ENCODE results near the gene SATB2. TPM values are rescaled to one million over a fixed set of nuclear protein-coding genes. Genes with fewer than 3 reads are reported as not detected.
A peak's percentile ranks its signal among the peaks of the same experiment; 100 is the strongest.

The SATB2 gene
- total and polyA plus RNA-seq, 2 donors from 2014 or later = 1.3 to 17.5 TPM

DNA sequence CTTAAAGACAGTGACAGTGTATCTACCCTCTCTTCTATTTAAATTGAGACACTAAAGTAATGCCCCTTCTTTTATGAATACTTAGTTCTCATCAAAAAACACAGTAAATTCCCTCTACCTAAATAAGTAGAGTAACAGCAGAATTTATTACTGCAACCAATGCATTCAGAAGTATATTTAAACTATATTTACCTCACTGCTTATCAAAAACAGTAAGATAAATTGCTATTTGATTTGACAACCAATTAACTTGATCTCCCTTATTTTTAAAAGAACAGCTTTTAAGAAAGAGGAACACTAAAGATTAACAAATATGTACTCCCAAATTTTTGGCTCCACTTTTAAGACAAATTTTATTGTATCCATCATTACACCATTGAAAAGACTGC lies 4.8 kb downstream of the SATB2 start:
- no peak overlapping the region for H3K27ac ChIP-seq (ENCODE audit: low read depth in 2 of 2, low read length in 2 of 2)
- H3K27me3 ChIP-seq (ENCODE audit: control insufficient read depth, insufficient read depth, low read length) = peaks cover 33% of the 10 kb centered on the region
- no peaks in the 10 kb centered on the region for H3K9me3 ChIP-seq (ENCODE audit: control insufficient read depth in 2 of 3, insufficient read depth in 1 of 3, low read length in 3 of 3)
- FAIRE-seq = no peak
- no peak for DNase-seq
- intact Hi-C loops (cut with DNase I) = no loop called here
- H3K4me3 ChIP-seq (ENCODE audit: low read length in 3 of 3) = no peak overlapping the region
- H3K9ac ChIP-seq (ENCODE audit: low read length in 3 of 3) = no peak overlapping the region
- TF ChIP-seq CTCF (IDR thresholded peaks at IDR 0.05; ENCODE audit: borderline replicate concordance, extremely low read depth, insufficient read depth) = no peak
- peaks cover 0 to 4% (median 3%) of the 10 kb centered on the region in 3 donors for H3K4me1 ChIP-seq (ENCODE audit: control insufficient read depth in 2 of 3, insufficient read depth in 2 of 3, low read depth in 1 of 3, low read length in 3 of 3)
- no peaks in the 10 kb centered on the region for H3K36me3 ChIP-seq (ENCODE audit: control insufficient read depth in 2 of 3, insufficient read depth in 3 of 3, low read length in 3 of 3)

DNA sequence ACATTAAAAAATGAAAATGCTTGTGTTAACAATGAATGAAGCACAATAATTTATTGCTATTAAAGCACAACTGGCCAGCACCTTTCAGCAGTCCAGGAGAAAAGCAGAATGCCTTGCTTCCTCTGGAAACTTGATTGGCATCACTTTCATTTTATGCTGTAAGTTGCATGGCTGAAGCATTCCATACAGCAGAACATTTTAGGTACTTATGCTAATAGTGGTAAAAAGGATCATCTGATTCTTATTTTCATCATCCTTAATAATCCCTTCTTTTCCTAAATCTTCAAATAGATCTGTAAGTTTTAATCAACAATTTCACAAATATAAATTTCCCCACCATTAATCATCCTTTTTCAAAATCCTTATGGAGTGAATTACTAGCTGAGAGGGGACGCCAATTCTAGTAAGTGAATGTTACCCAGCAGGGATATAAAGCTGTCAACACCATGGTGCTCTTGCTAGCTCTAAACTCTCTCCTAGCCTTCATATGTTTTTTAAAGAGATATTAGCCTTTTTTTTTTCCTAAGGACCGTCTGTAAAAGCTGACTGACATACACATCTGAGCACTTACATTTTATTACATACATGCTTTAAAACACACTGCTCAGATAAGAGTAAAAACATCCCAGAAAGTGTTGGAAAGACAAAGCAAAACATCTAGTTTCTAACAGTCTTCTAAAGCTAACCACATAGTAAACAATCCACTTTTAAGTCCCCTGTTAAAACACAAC lies 5.3 kb downstream of the SATB2 start:
- no peak for FAIRE-seq
- Histone ChIP-seq H3K27me3 (ENCODE audit: control insufficient read depth, insufficient read depth, low read length) (peaks cover 33% of the 10 kb centered on the region), H3K36me3 (ENCODE audit: control insufficient read depth in 2 of 3, insufficient read depth in 3 of 3, low read length in 3 of 3) (no peaks in the 10 kb centered on the region), H3K9ac (ENCODE audit: low read length in 3 of 3) (no peak overlapping the region), H3K4me1 (ENCODE audit: control insufficient read depth in 2 of 3, insufficient read depth in 2 of 3, low read depth in 1 of 3, low read length in 3 of 3) (peaks cover 0 to 4% (median 3%) of the 10 kb centered on the region in 3 donors), H3K4me3 (ENCODE audit: low read length in 3 of 3) (no peak overlapping the region), H3K27ac (ENCODE audit: low read depth in 2 of 2, low read length in 2 of 2) (no peak overlapping the region), H3K9me3 (ENCODE audit: control insufficient read depth in 2 of 3, insufficient read depth in 1 of 3, low read length in 3 of 3) (no peaks in the 10 kb centered on the region)
- intact Hi-C loops (cut with DNase I) = no loop called here
- peak in 1 of 5 donors; percentile 2 for DNase-seq
- TF ChIP-seq CTCF (IDR thresholded peaks at IDR 0.05; ENCODE audit: borderline replicate concordance, extremely low read depth, insufficient read depth) = no peak

- Histone ChIP-seq H3K9ac (ENCODE audit: low read length in 3 of 3) (no peak overlapping the region), H3K9me3 (ENCODE audit: control insufficient read depth in 2 of 3, insufficient read depth in 1 of 3, low read length in 3 of 3) (no peaks in the 10 kb centered on the region), H3K36me3 (ENCODE audit: control insufficient read depth in 2 of 3, insufficient read depth in 3 of 3, low read length in 3 of 3) (no peaks in the 10 kb centered on the region), H3K27ac (ENCODE audit: low read depth in 2 of 2, low read length in 2 of 2) (no peak overlapping the region), H3K27me3 (ENCODE audit: control insufficient read depth, insufficient read depth, low read length) (peaks cover 21% of the 10 kb centered on the region), H3K4me1 (ENCODE audit: control insufficient read depth in 2 of 3, insufficient read depth in 2 of 3, low read depth in 1 of 3, low read length in 3 of 3) (no peaks in the 10 kb centered on the region), H3K4me3 (ENCODE audit: low read length in 3 of 3) (no peak overlapping the region)
- no peak for FAIRE-seq
- intact Hi-C loops (cut with DNase I) = no loop called here
- TF ChIP-seq CTCF (IDR thresholded peaks at IDR 0.05; ENCODE audit: borderline replicate concordance, extremely low read depth, insufficient read depth) = no peak
- no peak for DNase-seq
These were observed 7.8 kb downstream of the SATB2 start for GRCh38 chr2:199449956-199450355.

Data from kidney (tissue), 14 donors.